Lung microvascular endothelial cell (primary cell): ENCODE measurements around the gene ZNF23. TPM values are rescaled to one million over a fixed set of nuclear protein-coding genes. Genes with fewer than 3 reads are reported as not detected.
"Not testable (repeated sequence)": the region's sequence is repeated elsewhere in the genome, so short reads cannot be mapped to it uniquely, and the experiment has no call there.

Source experiments
- DNase-seq, 2 donors: peaks; one replicate each; pipeline versions ENCODE4 v3.0.0 to v3.0.0-alpha.2; 2010; ENCODE audit warnings: low read depth in 2 of 2
- total RNA-seq: library from RNA; depleted of rRNA; stranded (reverse); fragments of >200 nt; gene quantifications from 2 replicates; pipeline ENCODE4 v1.2.1, GENCODE V29; 2014

Gene ZNF23
- total RNA-seq = 2.8 and 3.8 TPM in 2 replicates

DNA sequence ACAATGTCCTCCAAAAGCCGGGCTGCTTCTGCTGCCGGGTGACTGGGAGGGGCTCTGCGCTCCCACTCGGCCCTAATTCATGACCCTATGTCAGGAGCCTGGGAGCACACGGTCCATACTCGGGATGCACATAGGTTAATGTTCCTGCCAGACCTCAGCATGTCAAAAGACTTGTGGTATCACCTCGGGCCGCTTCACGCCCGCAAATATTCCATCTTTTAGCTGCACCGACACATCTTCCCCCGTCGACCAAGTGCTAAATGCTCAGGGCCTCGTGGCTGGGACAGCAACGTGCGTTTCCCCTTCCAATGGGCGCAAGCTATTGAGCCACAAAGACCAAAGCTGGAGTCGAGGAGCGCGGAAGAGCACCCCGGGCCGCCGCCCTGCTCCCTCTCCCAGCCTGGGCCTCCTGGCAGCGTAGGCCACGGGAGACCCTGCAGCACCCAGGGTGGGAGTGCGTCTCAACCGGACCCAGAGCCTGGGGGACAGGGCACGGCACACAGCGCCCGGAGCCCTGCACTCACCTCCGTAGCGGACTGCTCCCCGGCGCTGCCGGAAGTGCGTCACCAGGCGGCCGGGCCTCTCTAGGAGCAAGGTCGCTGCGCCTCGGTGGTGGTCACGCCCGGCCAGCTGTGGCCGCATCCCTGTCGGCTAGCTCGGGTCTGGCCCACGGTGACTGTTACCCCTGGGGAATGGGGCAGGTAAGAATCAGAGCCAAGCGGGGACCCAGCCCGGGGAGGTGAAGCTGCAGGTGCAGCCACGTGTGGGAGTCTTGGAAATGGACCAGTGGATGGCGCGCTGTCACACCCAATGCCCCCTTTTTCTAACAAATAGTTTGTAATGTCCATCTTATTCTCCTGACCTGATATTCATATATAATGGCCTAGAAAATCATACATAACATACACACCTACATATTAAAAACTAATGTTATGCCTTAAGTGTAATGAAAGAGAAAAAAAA is at the start of gene ZNF23:
Gene ZNF23 (minus strand): TSS at position 562 of the 963 bp plus-strand sequence. CDS start 5,451 bp downstream, outside the sequence.
- peak; percentile 82 to 83 for DNase-seq

DNA sequence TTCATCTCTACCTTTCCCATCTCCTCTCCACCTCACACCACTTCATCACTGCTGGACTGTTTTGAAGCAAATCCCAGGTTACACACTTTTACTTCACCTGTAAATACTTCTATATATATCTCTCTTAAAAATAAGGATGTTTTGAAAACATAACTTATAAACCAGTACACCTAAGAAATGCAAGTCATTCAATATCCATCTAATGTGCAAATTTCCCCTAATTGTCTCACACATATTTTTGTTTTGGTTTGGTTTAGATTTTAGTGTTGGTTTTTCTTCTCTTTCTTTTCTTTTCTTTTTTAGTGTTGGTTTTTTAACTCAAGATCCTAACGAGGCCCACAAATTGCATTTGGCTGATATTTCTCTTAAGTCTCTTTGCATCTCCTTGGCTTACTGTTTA is 45.0 kb upstream of the ZNF23 start:
- DNase-seq = no peak

DNA sequence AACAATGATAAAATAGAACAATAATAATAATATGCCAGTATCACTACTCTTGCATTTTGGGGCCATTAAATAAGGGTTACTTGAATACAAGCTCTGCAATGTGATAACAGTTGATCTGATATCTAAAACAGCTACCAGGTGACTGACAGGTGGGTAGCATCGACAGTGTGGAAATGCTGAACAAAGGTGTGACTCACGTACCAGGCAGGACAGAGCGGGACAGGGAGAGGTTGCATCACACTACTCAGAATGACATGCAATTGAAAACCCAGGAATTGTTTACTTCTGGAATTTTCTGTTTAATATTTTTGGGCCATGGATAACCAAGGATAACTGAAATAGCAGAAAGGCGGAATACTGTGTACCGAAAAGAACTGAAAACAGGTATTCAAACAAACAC is 42.9 kb upstream of the ZNF23 start:
- no peak for DNase-seq

DNA sequence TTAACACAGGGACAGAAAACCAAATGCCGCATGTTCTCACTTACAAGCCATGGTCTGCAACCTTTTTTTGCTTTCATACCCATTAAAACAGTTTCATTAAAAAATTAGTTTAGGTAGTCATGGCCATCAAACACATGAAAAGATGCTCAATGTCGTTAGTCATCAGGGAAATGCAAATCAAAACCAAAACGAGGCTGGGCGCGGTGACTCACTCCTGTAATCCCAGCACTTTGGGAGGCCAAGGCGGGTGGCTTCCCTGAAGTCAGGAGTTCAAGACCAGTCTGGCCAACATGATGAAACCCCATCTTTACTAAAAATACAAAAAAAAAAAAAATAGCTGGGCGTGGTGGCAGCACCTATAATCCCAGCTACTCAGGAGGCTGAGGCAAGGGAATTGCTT is 42.0 kb upstream of the ZNF23 start:
- not testable (repeated sequence) for DNase-seq

DNA sequence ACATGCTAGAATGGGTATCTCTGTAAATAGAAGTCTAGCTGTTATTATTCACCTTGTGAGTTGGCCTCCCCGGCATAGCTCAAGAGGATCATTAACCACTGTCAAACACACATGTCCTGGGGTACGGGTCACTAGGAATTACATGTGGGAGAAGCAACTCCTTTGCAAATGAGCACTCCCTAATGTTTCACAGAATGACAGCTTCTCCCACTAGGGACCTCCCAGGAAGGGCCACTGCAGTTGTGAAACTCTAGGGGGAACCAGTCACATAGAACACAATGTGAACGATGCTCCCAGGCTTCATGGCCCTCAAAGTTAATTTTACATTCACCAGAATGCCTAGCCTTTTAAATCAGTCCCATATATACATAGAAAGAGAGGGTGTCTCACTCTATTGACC is 39.5 kb upstream of the ZNF23 start:
- no peak for DNase-seq

DNA sequence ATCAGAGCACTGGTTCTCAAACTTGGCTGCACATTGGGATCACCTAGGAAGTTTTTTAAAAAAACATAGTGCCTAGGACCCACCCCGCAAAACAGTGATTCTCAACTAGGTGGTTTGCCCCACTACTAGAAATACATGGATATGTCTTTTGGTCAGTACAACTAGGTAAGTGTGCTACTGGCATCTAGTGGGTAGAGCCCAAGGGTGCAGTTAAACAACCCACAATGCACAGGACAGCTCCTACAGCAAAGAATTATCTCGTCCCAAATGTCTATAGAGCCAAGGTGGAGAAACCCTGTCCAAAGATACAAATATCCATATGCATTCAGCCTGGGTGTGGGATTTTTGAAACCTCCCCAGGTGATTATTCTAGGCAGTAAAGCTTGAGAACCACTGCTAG is 38.9 kb upstream of the ZNF23 start:
- DNase-seq = no peak

DNA sequence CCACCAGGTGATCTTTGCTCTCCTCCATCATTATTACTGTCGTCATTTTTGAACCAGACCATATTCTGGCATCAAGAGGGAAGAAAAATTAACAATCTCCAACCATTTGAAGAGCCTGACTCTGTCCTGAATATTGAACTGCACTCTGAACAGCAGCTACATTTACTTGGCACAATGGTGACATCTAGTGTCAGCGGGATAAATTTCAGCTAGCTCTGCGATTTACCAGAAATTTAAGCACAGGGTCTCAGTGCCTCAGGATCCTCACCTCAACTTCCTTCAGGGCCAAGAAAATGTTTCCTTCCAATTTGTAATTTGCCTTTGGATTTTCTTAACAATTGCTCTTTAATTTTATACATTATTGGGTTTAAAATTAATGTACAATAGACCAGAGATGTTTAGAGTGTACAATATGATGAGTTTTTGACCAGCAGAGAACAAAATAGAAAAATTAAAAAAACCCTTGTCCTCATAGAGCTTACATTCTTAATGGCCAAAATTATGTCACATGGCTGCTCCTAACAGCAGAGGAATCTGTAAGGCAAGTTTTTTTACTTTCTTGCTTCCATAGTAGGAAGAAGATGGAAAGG is 37.8 kb upstream of the ZNF23 start:
- DNase-seq = peak; percentile 67 to 75

DNA sequence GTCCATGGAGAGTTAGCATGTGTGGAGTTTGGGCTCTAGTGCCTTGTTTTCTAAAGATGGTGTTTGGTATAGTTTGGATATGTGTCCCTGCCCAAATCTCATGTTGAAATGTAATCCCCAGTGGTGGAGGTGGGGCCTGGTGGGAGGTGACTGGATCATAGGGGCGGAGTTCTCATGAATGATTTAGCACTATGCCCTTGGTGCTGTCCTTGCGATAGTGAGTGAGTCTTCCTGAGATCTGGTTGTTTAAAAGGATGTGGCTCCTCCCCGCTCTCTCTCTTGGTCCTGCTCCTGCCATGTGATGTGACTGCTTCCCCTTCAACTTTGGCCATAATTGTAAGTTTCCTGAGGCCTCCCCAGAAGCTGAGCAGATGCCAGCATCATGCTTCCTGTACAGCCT is 36.0 kb upstream of the ZNF23 start:
- no peak for DNase-seq

DNA sequence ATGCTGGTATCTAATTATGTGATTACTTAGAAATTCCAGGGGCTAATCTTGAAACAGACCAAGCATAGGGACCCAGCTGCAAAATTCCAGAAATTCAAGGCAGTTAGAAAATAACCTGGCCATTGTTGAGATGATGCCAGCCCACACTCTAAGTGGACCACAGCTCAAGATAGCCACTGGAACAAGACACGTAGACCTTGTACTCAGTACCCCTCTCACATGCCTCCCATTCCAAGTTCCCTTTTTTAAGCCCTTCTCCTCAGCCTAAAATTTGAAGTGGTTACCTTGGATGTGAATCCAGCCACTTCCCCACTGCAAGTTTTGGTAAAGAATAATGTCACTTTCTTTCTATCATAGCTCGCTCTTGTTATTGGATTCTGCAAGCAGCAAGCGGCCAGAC is 31.2 kb upstream of the ZNF23 start:
- DNase-seq = no peak

DNA sequence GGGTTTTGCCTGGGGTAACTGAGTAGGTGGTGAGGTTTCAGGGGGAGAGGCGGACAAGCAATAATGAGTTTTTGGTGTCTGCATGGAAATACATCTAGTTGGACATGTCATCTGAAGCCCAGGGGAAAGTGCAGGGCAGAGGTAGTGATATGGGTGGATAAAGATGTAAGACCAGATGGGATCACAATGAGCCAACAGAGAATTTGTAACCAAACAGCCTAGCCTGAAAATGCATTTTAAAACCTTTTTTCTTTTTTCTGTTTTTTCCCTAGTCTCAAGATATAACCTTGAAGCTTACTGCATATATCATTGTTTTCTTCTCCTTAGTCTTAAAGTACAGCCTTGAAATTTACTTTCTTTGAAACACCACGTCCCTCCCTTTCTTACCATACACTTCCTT is 30.7 kb upstream of the ZNF23 start:
- DNase-seq = no peak

DNA sequence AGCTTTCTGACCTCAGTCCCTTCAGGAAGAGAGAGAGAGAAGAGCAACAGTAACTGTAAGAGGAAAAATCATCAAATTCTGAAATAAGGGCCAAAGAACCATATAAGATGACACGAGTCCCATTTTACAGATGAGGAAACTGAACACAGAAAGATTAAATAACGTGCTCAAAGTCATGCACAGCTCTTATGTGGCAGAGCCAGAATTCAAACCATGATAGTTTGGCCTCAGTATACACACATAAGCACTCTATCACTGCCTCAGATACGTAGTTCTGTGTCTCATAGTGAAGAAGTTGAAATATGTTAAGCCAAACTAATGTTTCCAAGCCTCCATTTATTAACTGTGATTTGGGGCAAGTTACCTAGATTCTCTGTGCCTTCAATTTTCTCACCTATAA is 29.0 kb upstream of the ZNF23 start:
- DNase-seq = no peak

DNA sequence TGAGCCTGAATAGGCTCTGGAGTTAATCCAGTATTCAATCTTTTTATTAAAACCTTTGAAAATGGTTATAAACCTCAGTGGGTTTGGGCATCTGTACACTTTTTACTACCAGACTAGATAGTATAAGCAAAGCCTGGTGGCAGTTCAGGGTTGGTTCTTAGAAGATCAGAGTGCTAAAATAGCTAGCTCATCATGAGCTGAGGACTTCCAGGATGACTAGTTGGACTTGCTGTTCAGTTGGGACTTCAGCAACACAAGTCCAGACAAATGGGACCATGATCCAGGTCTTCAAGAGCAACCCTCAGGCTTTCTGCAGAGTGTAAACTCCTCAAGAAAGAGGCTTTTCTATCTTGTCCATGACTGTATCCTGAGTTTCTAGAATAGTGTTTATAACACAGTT is 28.3 kb upstream of the ZNF23 start:
- no peak for DNase-seq

DNA sequence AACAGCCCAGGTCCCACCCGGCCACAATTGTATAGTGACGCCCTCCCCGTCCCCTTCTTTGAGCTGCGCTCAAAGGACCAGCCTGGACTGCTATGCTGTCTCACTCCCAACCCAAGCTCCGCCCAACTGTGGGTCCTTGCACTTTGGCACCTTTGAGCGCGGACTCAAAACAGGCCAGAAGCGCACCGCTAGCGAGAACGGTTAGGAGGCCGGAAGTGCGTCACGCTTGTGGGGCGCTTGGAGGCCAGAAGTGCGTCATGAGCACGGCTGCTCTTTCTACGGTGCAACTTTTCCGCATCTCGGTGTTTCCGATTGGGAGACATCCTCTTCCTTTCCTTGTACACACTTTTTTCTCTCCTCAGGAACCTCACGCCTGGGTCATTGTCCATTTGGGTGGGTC is 27.1 kb upstream of the ZNF23 start, which contains the start of gene ZNF19:
Gene ZNF19 (minus strand): TSS at position 203 of the 400 bp plus-strand sequence. CDS start 7,210 bp downstream, outside the sequence.
- no peak for DNase-seq

DNA sequence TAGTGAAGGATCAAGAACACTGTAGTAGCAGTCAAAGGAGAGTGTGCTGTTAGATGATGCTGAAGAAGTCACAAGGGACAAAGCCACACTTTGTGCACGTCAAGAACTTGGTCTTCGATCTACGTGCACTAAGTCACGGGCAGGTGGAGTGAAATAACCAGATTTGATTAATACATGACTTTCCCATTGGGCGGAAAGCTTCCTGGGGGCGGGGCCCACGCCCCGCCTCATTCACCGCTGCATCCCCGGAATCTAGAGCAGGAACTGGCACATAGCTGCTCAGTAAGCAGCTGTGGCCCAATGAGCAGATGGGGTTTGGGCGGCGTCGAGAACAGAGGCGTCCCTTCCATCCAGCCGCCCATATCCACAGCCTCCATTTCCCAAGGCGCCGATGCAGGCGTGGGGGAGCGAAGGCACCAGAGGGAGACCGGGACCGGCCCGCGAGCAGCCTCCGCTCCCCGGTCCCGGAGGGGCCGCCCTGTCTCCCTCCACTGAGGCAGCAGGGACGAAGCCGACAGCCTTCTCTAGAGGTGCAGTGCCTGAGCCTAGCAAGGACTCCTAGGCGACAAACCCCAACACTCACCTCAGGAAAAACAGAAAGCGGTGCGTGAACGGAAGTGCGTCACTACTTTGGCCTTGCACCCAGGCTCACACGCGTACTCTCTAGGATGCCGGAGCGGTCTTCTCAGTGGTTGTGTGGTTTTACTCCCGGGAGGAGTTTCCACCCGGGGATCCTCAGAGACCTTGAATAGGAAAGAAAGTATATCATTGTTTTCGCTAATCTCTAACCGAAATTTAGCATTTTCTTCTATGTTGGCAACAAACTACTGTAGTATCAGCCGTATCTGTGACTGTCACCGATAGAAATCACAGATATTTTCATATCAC is 22.2 kb upstream of the ZNF23 start:
- peak; percentile 94 to 96 for DNase-seq

DNA sequence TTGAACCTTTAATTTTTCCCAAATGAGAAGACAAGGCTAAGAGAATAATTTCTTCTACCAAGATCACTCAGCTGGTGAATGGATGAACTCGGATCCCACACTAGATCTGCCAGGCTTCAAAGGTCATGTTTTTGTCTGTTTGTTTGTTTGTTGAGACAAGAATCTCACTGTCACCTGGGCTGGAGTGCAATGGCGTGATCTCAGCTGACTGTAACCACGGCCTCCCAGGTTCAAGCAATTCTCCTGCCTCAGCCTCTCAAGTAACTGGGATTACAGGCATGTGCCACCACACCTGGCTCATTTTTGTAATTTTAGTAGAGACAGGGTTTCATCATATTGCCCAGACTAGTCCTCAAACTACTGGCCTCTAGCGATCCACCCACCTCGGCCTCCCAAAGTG is 20.5 kb upstream of the ZNF23 start:
- DNase-seq = no peak

DNA sequence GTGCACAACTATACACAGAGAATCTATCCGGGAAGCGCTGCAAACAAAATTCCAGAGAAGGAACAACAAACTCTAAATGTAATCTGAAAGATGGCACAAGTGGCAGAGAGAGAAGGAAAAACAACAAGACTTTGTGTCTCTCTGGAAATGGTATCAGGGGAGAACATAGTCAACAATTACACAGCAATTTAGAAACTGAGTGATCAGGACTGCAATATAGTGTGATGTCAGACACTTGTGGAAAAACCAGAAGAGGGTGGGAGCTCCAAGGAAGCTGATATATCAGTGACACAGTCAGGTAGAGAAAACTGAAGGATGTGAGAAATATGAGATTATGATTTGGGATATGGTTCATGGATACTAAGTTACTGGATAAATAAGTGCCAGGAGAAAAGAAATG is 18.9 kb upstream of the ZNF23 start:
- no peak for DNase-seq

DNA sequence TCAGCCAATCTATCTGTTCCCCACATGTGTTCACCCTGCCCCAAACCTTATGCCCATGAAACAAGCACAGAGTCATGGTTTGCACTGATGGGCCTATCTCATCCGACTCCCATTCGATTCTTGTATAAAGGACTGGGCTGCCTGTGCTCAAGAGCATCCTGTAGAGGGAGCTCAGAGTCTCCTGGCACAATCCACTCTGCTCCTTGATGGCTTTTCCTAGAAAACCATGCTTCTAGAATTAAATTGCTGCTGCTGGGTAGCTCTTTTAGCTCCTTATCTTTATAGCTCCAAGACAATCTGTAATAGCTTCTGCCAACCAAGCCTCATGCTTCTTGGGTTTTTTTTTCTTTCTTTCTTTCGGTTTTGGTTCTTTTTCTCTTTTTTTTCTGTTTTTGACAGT is 17.4 kb upstream of the ZNF23 start:
- peak; percentile 33 to 41 for DNase-seq

DNA sequence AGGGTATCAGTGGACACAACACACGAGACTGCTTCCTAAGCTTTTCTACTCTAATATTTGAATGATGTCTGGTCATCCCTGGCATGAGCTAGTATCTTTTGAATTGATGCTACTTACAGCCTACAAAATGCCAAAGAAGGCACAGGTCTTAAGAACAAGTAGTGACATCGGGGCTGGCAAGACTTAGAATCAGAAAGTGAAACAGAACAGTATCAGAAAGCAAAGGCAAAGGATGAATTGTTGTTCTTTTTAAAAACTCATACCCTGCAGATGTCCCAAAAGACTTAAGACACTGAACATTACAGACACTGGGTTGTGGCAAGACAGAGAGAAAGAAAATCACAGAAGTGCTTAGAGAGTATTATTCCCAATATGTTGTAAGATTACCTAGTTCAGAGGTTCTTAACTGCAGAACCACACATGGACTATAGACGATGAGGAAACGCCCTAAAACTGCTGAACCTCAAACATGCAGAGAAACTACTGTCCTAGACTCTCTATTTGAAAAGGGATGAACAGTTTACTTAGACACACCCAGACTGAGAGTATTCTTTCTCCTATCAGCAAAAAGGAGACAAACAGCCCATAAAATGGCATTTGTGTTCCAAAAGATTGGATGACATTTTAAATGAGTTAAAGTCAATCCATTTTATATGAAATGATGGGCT is 14.5 kb upstream of the ZNF23 start:
- DNase-seq = no peak

DNA sequence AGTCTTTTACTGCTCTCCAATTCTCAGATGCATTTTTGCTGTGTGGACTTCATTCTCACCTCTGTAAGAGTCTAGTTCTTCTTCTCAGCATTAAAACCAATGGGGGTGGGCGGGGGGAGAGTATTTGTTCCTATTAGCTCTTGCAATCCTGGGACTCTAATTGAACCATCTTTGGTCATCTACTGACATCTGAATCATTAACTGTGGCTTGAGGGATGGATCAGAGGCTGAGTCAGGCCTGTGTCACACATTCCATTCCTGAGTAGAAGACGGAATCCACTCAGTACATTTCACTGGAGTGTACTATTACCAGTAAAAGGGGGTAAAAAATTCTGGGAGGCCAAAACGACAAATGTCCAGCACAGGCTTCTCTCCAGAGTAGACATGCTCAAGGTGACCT is 12.8 kb upstream of the ZNF23 start:
- peak in 1 of 2 donors; percentile 49 for DNase-seq

DNA sequence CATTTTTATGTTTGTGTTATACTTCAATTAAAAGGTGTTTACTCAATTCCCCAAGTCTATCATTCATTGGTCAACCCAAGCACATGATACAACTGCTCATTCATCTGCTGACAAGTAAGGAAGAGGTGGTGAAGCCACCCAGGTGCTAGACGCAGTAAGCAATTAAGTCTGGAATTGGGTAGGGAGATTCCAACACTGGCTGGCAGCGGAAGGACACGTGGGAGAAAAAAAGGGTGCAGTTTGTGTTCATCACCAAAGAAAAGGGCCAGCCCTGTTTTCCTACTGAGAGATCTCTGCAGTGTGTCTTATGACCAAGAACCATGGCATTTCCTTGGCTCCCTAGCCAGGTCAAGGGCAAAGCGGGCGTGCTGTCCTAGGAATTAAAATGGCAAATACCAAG is 11.8 kb upstream of the ZNF23 start:
- DNase-seq = no peak

DNA sequence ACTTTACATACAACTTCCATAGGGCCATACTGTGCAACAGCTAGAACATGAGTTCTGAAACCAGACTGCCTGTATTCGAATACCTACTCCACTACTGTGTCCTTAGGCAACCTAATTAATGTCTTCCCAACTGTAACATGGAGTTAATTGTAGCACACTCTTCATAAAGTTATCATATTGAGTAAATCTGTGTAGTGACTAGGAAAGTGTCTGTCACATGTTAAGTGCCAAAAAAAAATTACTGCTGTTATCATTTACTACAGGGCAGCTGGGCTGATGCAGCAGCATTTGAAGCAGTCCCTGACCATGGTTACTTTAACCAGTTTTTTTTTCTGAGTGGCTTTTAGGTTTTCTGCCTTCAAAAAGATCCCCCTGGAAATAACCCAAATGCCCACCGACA is 10.9 kb upstream of the ZNF23 start:
- DNase-seq = no peak
